ENCODE results near the gene SLC13A4.

DNA sequence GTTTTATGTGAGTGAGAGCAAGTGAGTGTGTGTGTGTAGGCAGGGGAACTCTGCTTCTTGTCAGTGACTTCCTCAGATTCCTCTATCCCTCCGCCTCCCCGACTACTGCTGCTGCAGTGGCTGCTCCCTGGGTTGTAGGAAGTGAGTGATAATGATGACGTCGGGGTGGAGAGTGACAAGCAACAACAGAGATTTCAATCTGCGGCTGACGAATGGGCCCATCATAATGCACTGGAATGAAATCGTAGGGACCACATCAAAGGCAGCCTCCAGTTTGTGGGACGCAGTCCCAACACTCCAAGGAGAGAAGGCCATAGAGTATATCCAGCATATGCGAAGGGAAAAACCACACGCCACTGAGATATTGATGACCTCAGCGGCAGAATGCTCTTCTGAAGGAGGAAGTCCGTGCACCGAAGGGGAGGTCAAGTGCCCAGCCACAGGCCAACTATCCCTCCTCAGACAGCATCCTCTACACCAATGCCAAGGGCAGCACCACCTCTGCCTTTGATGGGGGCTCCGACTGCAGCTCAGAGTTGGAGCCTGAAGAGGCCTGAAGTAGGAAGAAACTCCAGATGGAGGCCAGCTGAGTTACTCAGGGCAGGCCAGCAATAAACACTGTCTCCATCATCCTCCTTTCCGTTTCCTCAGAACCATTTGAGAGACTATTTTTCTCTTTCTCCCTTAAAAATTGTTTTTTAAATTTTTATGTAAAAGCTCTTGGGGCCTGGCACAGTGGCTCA is 77.0 kb downstream of the SLC13A4 start:
- TF ChIP-seq POLR2A (IDR thresholded peaks at IDR 0.05), result no peak
- TF ChIP-seq, protein P1, sequence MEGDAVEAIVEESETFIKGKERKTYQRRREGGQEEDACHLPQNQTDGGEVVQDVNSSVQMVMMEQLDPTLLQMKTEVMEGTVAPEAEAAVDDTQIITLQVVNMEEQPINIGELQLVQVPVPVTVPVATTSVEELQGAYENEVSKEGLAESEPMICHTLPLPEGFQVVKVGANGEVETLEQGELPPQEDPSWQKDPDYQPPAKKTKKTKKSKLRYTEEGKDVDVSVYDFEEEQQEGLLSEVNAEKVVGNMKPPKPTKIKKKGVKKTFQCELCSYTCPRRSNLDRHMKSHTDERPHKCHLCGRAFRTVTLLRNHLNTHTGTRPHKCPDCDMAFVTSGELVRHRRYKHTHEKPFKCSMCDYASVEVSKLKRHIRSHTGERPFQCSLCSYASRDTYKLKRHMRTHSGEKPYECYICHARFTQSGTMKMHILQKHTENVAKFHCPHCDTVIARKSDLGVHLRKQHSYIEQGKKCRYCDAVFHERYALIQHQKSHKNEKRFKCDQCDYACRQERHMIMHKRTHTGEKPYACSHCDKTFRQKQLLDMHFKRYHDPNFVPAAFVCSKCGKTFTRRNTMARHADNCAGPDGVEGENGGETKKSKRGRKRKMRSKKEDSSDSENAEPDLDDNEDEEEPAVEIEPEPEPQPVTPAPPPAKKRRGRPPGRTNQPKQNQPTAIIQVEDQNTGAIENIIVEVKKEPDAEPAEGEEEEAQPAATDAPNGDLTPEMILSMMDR (IDR thresholded peaks at IDR 0.05 in 4 of 5, conservative IDR thresholded peaks at IDR 0.05 in 1 of 5), result no peak

Measured in gastrocnemius medialis (tissue), 4 donors.